RPMI7951 (cell line): ENCODE data around the gene CAPN12. TPM values are rescaled to one million over a fixed set of nuclear protein-coding genes. Genes with fewer than 3 reads are reported as not detected.
A peak's percentile ranks its signal among the peaks of the same experiment; 100 is the strongest.
"Not testable (repeated sequence)": the region's sequence is repeated elsewhere in the genome, so short reads cannot be mapped to it uniquely, and the experiment has no call there.

Experiments used
- DNase-seq: peaks from one replicate; pipeline ENCODE4 v3.0.0-alpha.2; 2012; ENCODE audit warnings: low read depth
- total RNA-seq: library from RNA; depleted of rRNA; stranded (reverse); fragments of >200 nt; shearing (Covaris generic); gene quantifications from 2 replicates; pipeline ENCODE4 v1.2.3, GENCODE V29; 2014

CAPN12 gene
- total RNA-seq, 1 experiment from 2014 or later = not detected

- not testable (repeated sequence) for DNase-seq
Measured at GRCh38 chr19:38771569-38771968, 27.3 kb upstream of the CAPN12 start.

- DNase-seq = not testable (repeated sequence)
Measured at GRCh38 chr19:38770949-38771275, 26.6 kb upstream of the CAPN12 start.

- DNase-seq = not testable (repeated sequence)
Measured at GRCh38 chr19:38770228-38770948, 26.1 kb upstream of the CAPN12 start.

GRCh38 chr19:38769635-38770211 is 25.4 kb upstream of the CAPN12 start:
- DNase-seq = peak; percentile 47

- DNase-seq = no peak
Measured at GRCh38 chr19:38766276-38767047, 22.2 kb upstream of the CAPN12 start.

GRCh38 chr19:38765214-38765613 is 20.9 kb upstream of the CAPN12 start:
- no peak for DNase-seq

GRCh38 chr19:38763795-38764220 is 19.5 kb upstream of the CAPN12 start:
- no peak for DNase-seq

- DNase-seq = not testable (repeated sequence)
Measured at GRCh38 chr19:38761884-38762389, 17.7 kb upstream of the CAPN12 start.

GRCh38 chr19:38760805-38761517 is 16.7 kb upstream of the CAPN12 start:
- not testable (repeated sequence) for DNase-seq

- peak; percentile 80 for DNase-seq
Measured at GRCh38 chr19:38759590-38760003, 15.3 kb upstream of the CAPN12 start.

- DNase-seq = not testable (repeated sequence)
Measured at GRCh38 chr19:38754196-38754595, 9.9 kb upstream of the CAPN12 start.

GRCh38 chr19:38753783-38754182 is 9.5 kb upstream of the CAPN12 start:
- not testable (repeated sequence) for DNase-seq

- DNase-seq = no peak
Measured at GRCh38 chr19:38745316-38745715, 1.0 kb upstream of the CAPN12 start.

- DNase-seq = no peak
Measured at GRCh38 chr19:38744874-38745273, 600 bp upstream of the CAPN12 start.

GRCh38 chr19:38743394-38744297 is 628 bp downstream of the CAPN12 start:
- no peak for DNase-seq

GRCh38 chr19:38742906-38743305 is 1.4 kb downstream of the CAPN12 start:
- no peak for DNase-seq

GRCh38 chr19:38742296-38742695 is 2.0 kb downstream of the CAPN12 start:
- no peak for DNase-seq

- no peak for DNase-seq
Measured at GRCh38 chr19:38741670-38742069, 2.6 kb downstream of the CAPN12 start.

- no peak for DNase-seq
Measured at GRCh38 chr19:38740932-38741331, 3.3 kb downstream of the CAPN12 start.

GRCh38 chr19:38740257-38740592 is 4.0 kb downstream of the CAPN12 start:
- DNase-seq = no peak
